Renal cortex interstitium (tissue), 3 donors: ENCODE results near the gene RPS6KA1. TPM values are rescaled to one million over a fixed set of nuclear protein-coding genes. Genes with fewer than 3 reads are reported as not detected.

Source experiments
- polyA plus RNA-seq, 3 donors: library from polyadenylated mRNA; unstranded; fragments of 120-200 nt; gene quantifications; one replicate each; pipeline ENCODE4 v1.2.1, GENCODE V29; 2013; ENCODE audit not compliant: insufficient read length in 3 of 3

RPS6KA1 gene
- polyA plus RNA-seq, 3 donors = 17.0 to 25.1 (median 21.3) TPM

Other genes with a start within 250 kb of the RPS6KA1 start
- gene SH3BGRL3, start 249.7 kb upstream of the RPS6KA1 start, polyA plus RNA-seq = 100 to 1,000 TPM in 1 of 3 donors, 10 to 100 TPM in 2; 84.9 to 107 (median 90.4) TPM
- gene UBXN11, start 223.1 kb upstream of the RPS6KA1 start, polyA plus RNA-seq = 10 to 100 TPM; 34.0 to 55.3 (median 44.5) TPM
- 1 to 10 TPM; 3.7 to 6.7 (median 5.0) TPM for gene CD52, start 211.8 kb upstream of the RPS6KA1 start, polyA plus RNA-seq
- 1 to 10 TPM in 2 of 3 donors, under 1 TPM in 1; 0.87 to 1.4 (median 1.1) TPM for gene CRYBG2, start 175.6 kb upstream of the RPS6KA1 start, polyA plus RNA-seq
- not detected for gene ZNF683, start 157.0 kb upstream of the RPS6KA1 start, polyA plus RNA-seq
- under 1 TPM; 0.03 to 0.18 (median 0.06) TPM for gene LIN28A, start 118.9 kb upstream of the RPS6KA1 start, polyA plus RNA-seq
- 10 to 100 TPM; 32.5 to 45.8 (median 34.2) TPM for gene DHDDS, start 97.4 kb upstream of the RPS6KA1 start, polyA plus RNA-seq
- gene HMGN2, start 57.3 kb upstream of the RPS6KA1 start, polyA plus RNA-seq = 1,000 to 10,000 TPM; 1,010 to 1,265 (median 1,224) TPM
- gene ARID1A, start 166.3 kb downstream of the RPS6KA1 start, polyA plus RNA-seq = 100 to 1,000 TPM in 2 of 3 donors, 10 to 100 TPM in 1; 95.4 to 107 (median 100) TPM